ENCODE measurements around the gene QSER1. TPM values are rescaled to one million over a fixed set of nuclear protein-coding genes. Genes with fewer than 3 reads are reported as not detected.
A peak's percentile ranks its signal among the peaks of the same experiment; 100 is the strongest.
"Not testable (repeated sequence)": the region's sequence is repeated elsewhere in the genome, so short reads cannot be mapped to it uniquely, and the experiment has no call there.

The QSER1 gene
- polyA plus RNA-seq, 1 experiment, result 16.4 TPM

GRCh38 chr11:32884770-32885384 is 7.7 kb upstream of the QSER1 start:
- DNase-seq (ENCODE audit: low read depth, low spot score), result no peak
- POLR2A ChIA-PET, result no interaction called here
- Histone ChIP-seq H3K27ac (ENCODE audit: low read depth, low read length) (no peak overlapping the region), H3K9me3 (ENCODE audit: control insufficient read depth, insufficient read depth, low read length) (peaks cover 5% of the 10 kb centered on the region; the same call in 1 of the 2 replicates), H3K27me3 (ENCODE audit: control insufficient read depth, insufficient read depth, low read length) (peaks cover 2% of the 10 kb centered on the region), H3K4me3 (ENCODE audit: low read depth, low read length) (no peak overlapping the region)
- CTCF ChIA-PET, result interaction anchor here (0.6 to 1.4 kb wide), 3 partner anchors 13 to 234 kb away, joined by 3 to 5 read pairs (median 4); no protein-coding TSS in a partner anchor
- peak; percentile 65 for TF ChIP-seq CTCF (IDR thresholded peaks at IDR 0.05; ENCODE audit: low read depth, low read length)

- no peak overlapping the region for H3K27ac ChIP-seq (ENCODE audit: low read depth, low read length)
- H3K9me3 ChIP-seq (ENCODE audit: control insufficient read depth, insufficient read depth, low read length), result peaks cover 5% of the 10 kb centered on the region; the same call in 1 of the 2 replicates
- ChIA-PET POLR2A (no interaction called here), CTCF (interaction anchor here (0.6 to 1.4 kb wide), 3 partner anchors 12 to 181 kb away, joined by 3 to 5 read pairs (median 4); no protein-coding TSS in a partner anchor)
- peaks cover 2% of the 10 kb centered on the region for H3K27me3 ChIP-seq (ENCODE audit: control insufficient read depth, insufficient read depth, low read length)
- no peak overlapping the region for H3K4me3 ChIP-seq (ENCODE audit: low read depth, low read length)
- no peak for TF ChIP-seq CTCF (IDR thresholded peaks at IDR 0.05; ENCODE audit: low read depth, low read length)
- no peak for DNase-seq (ENCODE audit: low read depth, low spot score)
Measured at GRCh38 chr11:32885556-32885955, 7.1 kb upstream of the QSER1 start.

- Histone ChIP-seq H3K9me3 (ENCODE audit: control insufficient read depth, insufficient read depth, low read length) (peaks cover 5% of the 10 kb centered on the region; the same call in 1 of the 2 replicates), H3K27me3 (ENCODE audit: control insufficient read depth, insufficient read depth, low read length) (peaks cover 2% of the 10 kb centered on the region), H3K4me3 (ENCODE audit: low read depth, low read length) (no peak overlapping the region), H3K27ac (ENCODE audit: low read depth, low read length) (no peak overlapping the region)
- ChIA-PET CTCF (interaction anchor here (1.1 to 1.4 kb wide), 2 partner anchors 77 to 180 kb away, joined by 3 to 5 read pairs; no protein-coding TSS in a partner anchor), POLR2A (no interaction called here)
- no peak for DNase-seq (ENCODE audit: low read depth, low spot score)
- TF ChIP-seq CTCF (IDR thresholded peaks at IDR 0.05; ENCODE audit: low read depth, low read length), result no peak
Measured at GRCh38 chr11:32886180-32886579, 6.4 kb upstream of the QSER1 start.

- DNase-seq (ENCODE audit: low read depth, low spot score); H3K9me3 ChIP-seq (ENCODE audit: control insufficient read depth, insufficient read depth, low read length); H3K27ac ChIP-seq (ENCODE audit: low read depth, low read length); H3K27me3 ChIP-seq (ENCODE audit: control insufficient read depth, insufficient read depth, low read length); CTCF ChIA-PET; H3K4me3 ChIP-seq (ENCODE audit: low read depth, low read length); POLR2A ChIA-PET: not testable (repeated sequence)
Measured at GRCh38 chr11:32887707-32888383, 4.8 kb upstream of the QSER1 start.

- H3K9me3 ChIP-seq (ENCODE audit: control insufficient read depth, insufficient read depth, low read length); DNase-seq (ENCODE audit: low read depth, low spot score); POLR2A ChIA-PET; H3K27me3 ChIP-seq (ENCODE audit: control insufficient read depth, insufficient read depth, low read length); H3K4me3 ChIP-seq (ENCODE audit: low read depth, low read length); CTCF ChIA-PET; H3K27ac ChIP-seq (ENCODE audit: low read depth, low read length): not testable (repeated sequence)
Measured at GRCh38 chr11:32888384-32888710, 4.3 kb upstream of the QSER1 start.

GRCh38 chr11:32888805-32889204 is 3.8 kb upstream of the QSER1 start:
- TF ChIP-seq CTCF (IDR thresholded peaks at IDR 0.05; ENCODE audit: low read depth, low read length), result no peak
- no peak overlapping the region for H3K27ac ChIP-seq (ENCODE audit: low read depth, low read length)
- ChIA-PET CTCF (interaction anchor here (0.7 kb wide), 1 partner anchor 636 kb away, joined by 5 read pairs; no protein-coding TSS in a partner anchor), POLR2A (no interaction called here)
- no peak overlapping the region for H3K4me3 ChIP-seq (ENCODE audit: low read depth, low read length)
- peak; percentile 34 for DNase-seq (ENCODE audit: low read depth, low spot score)
- H3K9me3 ChIP-seq (ENCODE audit: control insufficient read depth, insufficient read depth, low read length), result peaks cover 5% of the 10 kb centered on the region; the same call in 1 of the 2 replicates
- H3K27me3 ChIP-seq (ENCODE audit: control insufficient read depth, insufficient read depth, low read length), result peaks cover 2% of the 10 kb centered on the region
